Measurements from ENCODE around the gene PAQR9. TPM values are rescaled to one million over a fixed set of nuclear protein-coding genes. Genes with fewer than 3 reads are reported as not detected.

The PAQR9 gene, protein sequence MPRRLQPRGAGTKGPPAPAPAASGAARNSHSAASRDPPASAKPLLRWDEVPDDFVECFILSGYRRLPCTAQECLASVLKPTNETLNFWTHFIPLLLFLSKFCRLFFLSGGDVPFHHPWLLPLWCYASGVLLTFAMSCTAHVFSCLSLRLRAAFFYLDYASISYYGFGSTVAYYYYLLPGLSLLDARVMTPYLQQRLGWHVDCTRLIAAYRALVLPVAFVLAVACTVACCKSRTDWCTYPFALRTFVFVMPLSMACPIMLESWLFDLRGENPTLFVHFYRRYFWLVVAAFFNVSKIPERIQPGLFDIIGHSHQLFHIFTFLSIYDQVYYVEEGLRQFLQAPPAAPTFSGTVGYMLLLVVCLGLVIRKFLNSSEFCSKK
- total RNA-seq = not detected in 2 replicates

DNA sequence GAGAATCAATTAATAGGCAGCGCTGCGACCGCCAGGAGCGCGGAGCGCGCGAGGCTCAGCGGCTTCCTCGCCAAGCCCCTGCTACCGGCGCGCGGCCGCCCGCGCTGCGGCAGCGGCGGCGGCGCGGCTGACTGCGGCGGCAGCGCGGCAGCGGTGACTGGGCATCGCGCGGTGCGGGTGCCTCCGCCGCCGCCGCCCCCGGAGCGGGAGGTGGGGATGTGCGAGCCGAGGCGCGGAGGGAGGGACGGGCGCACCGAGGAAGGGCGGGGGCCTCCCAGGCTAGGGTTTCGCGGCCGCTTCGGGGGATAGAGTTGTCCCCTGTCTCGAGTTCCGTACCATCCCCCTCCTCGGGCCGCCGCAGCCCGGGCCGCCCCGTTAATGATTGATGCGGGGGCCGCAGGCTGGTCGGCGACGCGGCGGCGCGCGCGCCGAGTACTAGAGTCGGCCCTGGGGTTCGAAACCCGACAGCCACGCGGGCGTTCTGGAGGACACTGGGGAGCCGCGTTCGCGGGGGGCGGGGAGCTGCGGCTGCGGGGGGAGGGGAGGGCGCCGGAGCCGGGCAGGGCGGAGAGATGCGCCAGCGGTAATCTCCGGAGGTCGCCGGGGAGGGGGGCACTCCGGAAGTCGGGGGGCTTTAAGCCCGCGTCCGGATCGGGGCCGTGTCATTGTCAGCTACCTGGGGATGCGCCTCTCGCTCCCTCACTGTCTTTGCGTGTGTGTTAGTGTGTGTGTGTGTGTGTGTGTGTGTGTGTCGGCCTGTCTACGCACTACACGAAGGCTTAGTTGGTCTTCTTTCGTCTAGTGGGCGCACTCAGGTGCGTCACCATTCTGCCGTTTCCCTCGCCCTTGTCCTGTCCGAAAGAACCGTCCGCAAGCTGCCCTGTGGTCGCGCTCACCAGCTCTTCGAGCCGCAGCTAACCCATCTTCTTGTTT lies at the start of gene PAQR9:
Gene PAQR9 (minus strand): TSS at position 159 of the 933 bp plus-strand sequence. CDS start 338 bp downstream, outside the sequence.

DNA sequence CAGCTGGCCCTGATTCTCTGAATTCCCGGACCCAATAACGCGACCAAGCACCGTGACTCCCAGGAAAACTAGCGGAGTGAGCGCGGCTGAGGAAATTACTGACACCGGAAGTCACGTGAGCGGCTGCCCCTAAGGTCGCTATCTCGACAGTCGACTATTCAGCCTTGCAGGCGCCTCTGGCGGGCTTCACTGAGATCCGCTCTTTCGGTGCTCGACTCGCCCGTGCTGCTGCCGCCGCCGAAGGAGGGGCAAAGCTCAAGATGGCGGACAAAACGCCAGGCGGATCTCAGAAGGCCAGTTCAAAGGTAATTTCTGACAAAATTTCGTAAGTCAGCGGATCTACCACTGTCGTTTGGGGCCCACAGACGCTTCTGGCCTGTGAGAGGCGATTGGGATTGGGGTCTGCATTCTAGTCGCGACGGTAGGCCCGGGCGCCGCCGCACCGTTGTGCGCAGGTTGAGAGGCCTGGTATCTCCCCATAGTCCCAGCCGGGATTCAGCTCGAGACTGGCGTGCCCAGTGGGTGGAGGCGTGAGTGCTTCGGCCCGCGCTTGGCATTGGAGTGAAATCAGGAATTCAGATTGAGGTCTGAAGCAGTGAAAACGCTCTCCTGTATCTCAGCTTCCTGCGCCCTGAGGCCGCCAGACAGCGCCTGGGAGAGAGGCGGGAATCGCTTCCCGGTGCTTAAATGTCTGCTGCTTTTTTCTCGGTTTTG lies 38.1 kb upstream of the PAQR9 start, which contains the start of gene U2SURP:
Gene U2SURP (plus strand): TSS at position 202 of the 714 bp plus-strand sequence. CDS start 59 bp downstream, at position 261.

Other genes with a start within 250 kb of the PAQR9 start
- gene TRPC1, start 239.6 kb downstream of the PAQR9 start, total RNA-seq = 6.5 and 7.8 TPM in 2 replicates
- gene PCOLCE2, start 74.6 kb downstream of the PAQR9 start, total RNA-seq = 2.4 and 6.3 TPM in 2 replicates
- 56.4 and 81.9 TPM in 2 replicates for gene U2SURP, start 37.9 kb upstream of the PAQR9 start, total RNA-seq
- gene CHST2, start 156.1 kb upstream of the PAQR9 start, total RNA-seq = 9.9 and 22.9 TPM in 2 replicates